Endothelial cell of umbilical vein (primary cell): ENCODE results near the gene SH3RF3.

ENCODE experiments used
- CTCF ChIP-seq, 2 donors: IDR thresholded peaks; 1 replicate in 1 of 2; 2 replicates in 1 of 2; pipeline ENCODE4 v1.5.1; 2011; ENCODE audit warnings: low read length in 2 of 2, mild to moderate bottlenecking in 2 of 2, moderate library complexity in 2 of 2, control low read depth in 1 of 2, inconsistent platforms in 1 of 2, low read depth in 1 of 2; ENCODE audit not compliant: insufficient read depth in 1 of 2; ENCODE audit errors: extremely low read depth in 1 of 2
- EZH2 ChIP-seq: IDR thresholded peaks from 2 replicates; pipeline ENCODE4 v1.6.1; 2012; ENCODE audit warnings: borderline replicate concordance, low read depth, mild to moderate bottlenecking, moderate library complexity, low read length, inconsistent platforms; ENCODE audit not compliant: severe bottlenecking
- FOS ChIP-seq: IDR thresholded peaks from 2 replicates; pipeline ENCODE4 v1.6.1; 2011; ENCODE audit warnings: mild to moderate bottlenecking, low read length, moderate library complexity, borderline replicate concordance; ENCODE audit not compliant: insufficient read depth
- MAX ChIP-seq: IDR thresholded peaks from 2 replicates; pipeline ENCODE4 v1.6.1; 2011; ENCODE audit not compliant: insufficient read depth, insufficient read length
- POLR2A ChIP-seq: IDR thresholded peaks from 2 replicates; pipeline ENCODE4 v1.6.1; 2012; ENCODE audit warnings: low read depth, mild to moderate bottlenecking, control low read depth, low read length
- POLR2AphosphoS5 ChIP-seq: IDR thresholded peaks from 2 replicates; pipeline ENCODE4 v1.6.1; 2012; ENCODE audit warnings: low read depth, mild to moderate bottlenecking, control low read depth, low read length, moderate library complexity; ENCODE audit not compliant: insufficient read depth

GRCh38 chr2:109109342-109109741 lies 19.7 kb upstream of the SH3RF3 start:
- TF ChIP-seq CTCF (IDR thresholded peaks at IDR 0.05; ENCODE audit: extremely low read depth in 1 of 2, insufficient read depth in 1 of 2, low read depth in 1 of 2, low read length in 2 of 2) = no peak
- no peak for TF ChIP-seq POLR2A
- TF ChIP-seq POLR2AphosphoS5 = no peak
- TF ChIP-seq FOS = no peak
- TF ChIP-seq MAX = no peak
- no peak for TF ChIP-seq EZH2
